ENCODE results near the gene B4GALT3. TPM values are rescaled to one million over a fixed set of nuclear protein-coding genes. Genes with fewer than 3 reads are reported as not detected.

Gene B4GALT3
- total RNA-seq, 1 donor from 2014 or later, result 9.5 TPM

- Histone ChIP-seq H3K79me2 (ENCODE audit: low read depth) (peaks cover 22% of the 10 kb centered on the region), H3K4me2 (peak overlapping the region; percentile 70), H3K4me1 (peaks cover 6% of the 10 kb centered on the region), H3K27me3 (no peaks in the 10 kb centered on the region), H2AFZ (replicated peaks) (peak overlapping the region; percentile 94), H3K27ac (peak overlapping the region; percentile 79), H4K20me1 (ENCODE audit: low read depth) (no peaks in the 10 kb centered on the region), H3K36me3 (no peaks in the 10 kb centered on the region), H3K9me3 (ENCODE audit: low read depth) (no peaks in the 10 kb centered on the region), H3K4me3 (peak overlapping the region; percentile 82), H3F3A (ENCODE audit: low read depth) (peaks cover 20% of the 10 kb centered on the region), H3K9ac (peak overlapping the region; percentile 77)
- peak overlapping the region; percentile 85 for H3K27ac Mint-ChIP-seq
- TF ChIP-seq, protein P1, sequence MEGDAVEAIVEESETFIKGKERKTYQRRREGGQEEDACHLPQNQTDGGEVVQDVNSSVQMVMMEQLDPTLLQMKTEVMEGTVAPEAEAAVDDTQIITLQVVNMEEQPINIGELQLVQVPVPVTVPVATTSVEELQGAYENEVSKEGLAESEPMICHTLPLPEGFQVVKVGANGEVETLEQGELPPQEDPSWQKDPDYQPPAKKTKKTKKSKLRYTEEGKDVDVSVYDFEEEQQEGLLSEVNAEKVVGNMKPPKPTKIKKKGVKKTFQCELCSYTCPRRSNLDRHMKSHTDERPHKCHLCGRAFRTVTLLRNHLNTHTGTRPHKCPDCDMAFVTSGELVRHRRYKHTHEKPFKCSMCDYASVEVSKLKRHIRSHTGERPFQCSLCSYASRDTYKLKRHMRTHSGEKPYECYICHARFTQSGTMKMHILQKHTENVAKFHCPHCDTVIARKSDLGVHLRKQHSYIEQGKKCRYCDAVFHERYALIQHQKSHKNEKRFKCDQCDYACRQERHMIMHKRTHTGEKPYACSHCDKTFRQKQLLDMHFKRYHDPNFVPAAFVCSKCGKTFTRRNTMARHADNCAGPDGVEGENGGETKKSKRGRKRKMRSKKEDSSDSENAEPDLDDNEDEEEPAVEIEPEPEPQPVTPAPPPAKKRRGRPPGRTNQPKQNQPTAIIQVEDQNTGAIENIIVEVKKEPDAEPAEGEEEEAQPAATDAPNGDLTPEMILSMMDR (IDR thresholded peaks at IDR 0.05), result no peak
- TF ChIP-seq EZH2 (IDR thresholded peaks at IDR 0.05) (no peak), EZH2phosphoT487 (IDR thresholded peaks at IDR 0.05) (no peak)
- H3K27me3 Mint-ChIP-seq (ENCODE audit: insufficient read depth, low read depth), result peaks cover 7% of the 10 kb centered on the region
- H3K4me3 Mint-ChIP-seq, result peak overlapping the region; percentile 95
- DNase-seq (ENCODE audit: low spot score), result no peak
- H3K36me3 Mint-ChIP-seq, result peaks cover 23% of the 10 kb centered on the region
- H3K9me3 Mint-ChIP-seq, result no peaks in the 10 kb centered on the region
- peaks cover 35% of the 10 kb centered on the region for H3K4me1 Mint-ChIP-seq
Observed at GRCh38 chr1:161159913-161160243, 17.4 kb downstream of the B4GALT3 start.

DNA sequence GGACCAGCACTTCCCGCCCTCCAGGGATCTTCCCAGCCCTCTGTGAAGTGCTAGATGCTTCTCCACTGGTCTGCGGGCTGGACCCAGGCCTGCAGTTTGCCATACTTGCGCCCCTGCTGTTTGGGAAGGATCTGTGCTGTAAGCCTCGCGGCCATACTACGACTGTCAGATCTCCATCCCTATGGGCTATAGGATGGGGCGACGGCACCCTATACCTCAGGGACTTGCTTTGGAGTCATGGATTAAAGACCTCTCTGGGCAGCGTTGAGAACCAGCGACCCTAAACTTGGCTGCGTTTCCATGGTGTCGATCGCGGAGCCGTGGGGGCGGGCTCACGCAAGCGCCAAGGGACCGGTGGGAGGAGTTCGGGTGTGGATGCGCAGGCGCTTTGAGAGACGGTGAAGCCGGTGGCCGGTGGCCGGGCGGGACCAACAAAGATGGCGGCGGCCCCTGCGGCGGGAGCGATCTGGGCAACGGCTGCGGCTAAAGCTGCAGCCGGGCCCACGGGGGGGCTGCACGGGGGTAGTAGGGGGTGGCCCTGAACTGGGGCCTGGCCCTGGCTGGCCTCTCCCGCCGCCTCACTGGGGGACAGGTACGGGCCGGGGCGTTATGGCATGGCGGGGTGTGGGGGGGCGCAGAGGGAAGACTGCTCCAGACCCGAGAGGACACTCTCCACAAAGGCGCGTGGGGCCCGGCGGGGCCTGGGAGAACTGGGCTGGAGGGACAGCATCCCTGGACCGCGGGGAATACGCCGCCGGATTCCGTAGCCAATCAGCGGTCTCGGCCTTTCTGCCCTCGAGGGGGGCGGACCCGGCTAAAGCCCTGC lies 18.0 kb downstream of the B4GALT3 start, which contains the start of gene USP21:
Gene USP21 (plus strand): TSS at position 414 of the 826 bp plus-strand sequence. CDS start 1,141 bp downstream, outside the sequence.
- Histone ChIP-seq H3K9ac (peak within 1 kb of the TSS; percentile 77), H3K4me1 (peaks cover 6% of the 10 kb centered on the region), H3K27ac (peak within 1 kb of the TSS; percentile 79), H2AFZ (replicated peaks) (peak within 1 kb of the TSS; percentile 94), H3F3A (ENCODE audit: low read depth) (peaks cover 18% of the 10 kb centered on the region), H3K4me2 (peak within 1 kb of the TSS; percentile 70), H3K4me3 (peak within 1 kb of the TSS; percentile 82), H3K36me3 (no peaks in the 10 kb centered on the region), H4K20me1 (ENCODE audit: low read depth) (no peaks in the 10 kb centered on the region), H3K27me3 (no peaks in the 10 kb centered on the region), H3K9me3 (ENCODE audit: low read depth) (no peaks in the 10 kb centered on the region), H3K79me2 (ENCODE audit: low read depth) (peaks cover 27% of the 10 kb centered on the region)
- Mint-ChIP-seq H3K9me3 (no peaks in the 10 kb centered on the region), H3K4me1 (peaks cover 36% of the 10 kb centered on the region), H3K27me3 (ENCODE audit: insufficient read depth, low read depth) (peaks cover 7% of the 10 kb centered on the region), H3K36me3 (peaks cover 23% of the 10 kb centered on the region), H3K27ac (peak within 1 kb of the TSS; percentile 85), H3K4me3 (peak within 1 kb of the TSS; percentile 95)
- DNase-seq (ENCODE audit: low spot score), result peak; percentile 97
- TF ChIP-seq EZH2 (IDR thresholded peaks at IDR 0.05), result no peak
- TF ChIP-seq EZH2phosphoT487 (IDR thresholded peaks at IDR 0.05), result no peak
- TF ChIP-seq, protein P1 (IDR thresholded peaks at IDR 0.05), result peak; percentile 25

- Histone ChIP-seq H3K36me3 (no peaks in the 10 kb centered on the region), H3K4me3 (peak overlapping the region; percentile 82), H3K79me2 (ENCODE audit: low read depth) (peaks cover 30% of the 10 kb centered on the region), H4K20me1 (ENCODE audit: low read depth) (no peaks in the 10 kb centered on the region), H3K9me3 (ENCODE audit: low read depth) (no peaks in the 10 kb centered on the region), H3K9ac (no peak overlapping the region), H3K4me2 (peak overlapping the region; percentile 70), H3K27ac (no peak overlapping the region), H3K4me1 (peaks cover 6% of the 10 kb centered on the region), H3F3A (ENCODE audit: low read depth) (peaks cover 18% of the 10 kb centered on the region), H2AFZ (replicated peaks) (no peak overlapping the region), H3K27me3 (no peaks in the 10 kb centered on the region)
- Mint-ChIP-seq H3K36me3 (peaks cover 18% of the 10 kb centered on the region), H3K4me1 (peaks cover 41% of the 10 kb centered on the region), H3K27me3 (ENCODE audit: insufficient read depth, low read depth) (peaks cover 7% of the 10 kb centered on the region), H3K4me3 (peak overlapping the region; percentile 95), H3K27ac (peak overlapping the region; percentile 79), H3K9me3 (no peaks in the 10 kb centered on the region)
- no peak for TF ChIP-seq EZH2phosphoT487 (IDR thresholded peaks at IDR 0.05)
- TF ChIP-seq, protein P1 (IDR thresholded peaks at IDR 0.05), result no peak
- DNase-seq (ENCODE audit: low spot score), result no peak
Observed at GRCh38 chr1:161158316-161159010, 18.8 kb downstream of the B4GALT3 start.

Data from neural progenitor cell (in vitro differentiated cells).